ENCODE data around the gene ZMYND10.

DNA sequence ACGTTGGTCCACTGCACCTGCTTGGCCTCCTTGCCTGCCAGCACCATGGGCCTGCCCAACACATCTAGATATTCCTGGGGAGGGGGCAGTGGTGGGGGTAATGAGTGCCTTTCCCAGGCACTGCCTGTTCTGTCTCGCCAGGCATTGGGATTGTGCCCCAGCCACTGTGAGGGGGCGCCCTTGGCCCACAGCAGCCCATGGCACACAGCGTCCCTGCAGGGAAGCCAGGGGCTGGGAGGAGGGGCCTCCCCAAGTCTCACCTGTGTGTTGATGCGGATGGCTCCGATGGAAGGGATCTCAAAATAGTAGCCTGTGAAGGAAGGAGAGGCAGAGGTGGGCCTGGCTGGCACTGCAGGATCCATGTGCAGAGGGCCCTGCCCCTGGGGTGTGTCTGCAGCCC, 32.5 kb upstream of the ZMYND10 start:
- TF ChIP-seq CTCF (optimal IDR thresholded peaks at IDR 0.05 in 1 of 3, IDR thresholded peaks at IDR 0.05 in 1 of 3, conservative IDR thresholded peaks at IDR 0.05 in 1 of 3; ENCODE audit: extremely low read depth in 1 of 3, insufficient read depth in 2 of 3, low read length in 3 of 3) (peak in 1 of 3 experiments; percentile 15), EZH2 (IDR thresholded peaks at IDR 0.05; ENCODE audit: low read length) (no peak)
